Measurements from ENCODE around the gene CLIP3. TPM values are rescaled to one million over a fixed set of nuclear protein-coding genes. Genes with fewer than 3 reads are reported as not detected.

Gene CLIP3
- polyA plus RNA-seq, 1 donor (not counting 4 experiments of a cell fraction or from before 2014, with no cell fraction given) = 0.38 TPM

DNA sequence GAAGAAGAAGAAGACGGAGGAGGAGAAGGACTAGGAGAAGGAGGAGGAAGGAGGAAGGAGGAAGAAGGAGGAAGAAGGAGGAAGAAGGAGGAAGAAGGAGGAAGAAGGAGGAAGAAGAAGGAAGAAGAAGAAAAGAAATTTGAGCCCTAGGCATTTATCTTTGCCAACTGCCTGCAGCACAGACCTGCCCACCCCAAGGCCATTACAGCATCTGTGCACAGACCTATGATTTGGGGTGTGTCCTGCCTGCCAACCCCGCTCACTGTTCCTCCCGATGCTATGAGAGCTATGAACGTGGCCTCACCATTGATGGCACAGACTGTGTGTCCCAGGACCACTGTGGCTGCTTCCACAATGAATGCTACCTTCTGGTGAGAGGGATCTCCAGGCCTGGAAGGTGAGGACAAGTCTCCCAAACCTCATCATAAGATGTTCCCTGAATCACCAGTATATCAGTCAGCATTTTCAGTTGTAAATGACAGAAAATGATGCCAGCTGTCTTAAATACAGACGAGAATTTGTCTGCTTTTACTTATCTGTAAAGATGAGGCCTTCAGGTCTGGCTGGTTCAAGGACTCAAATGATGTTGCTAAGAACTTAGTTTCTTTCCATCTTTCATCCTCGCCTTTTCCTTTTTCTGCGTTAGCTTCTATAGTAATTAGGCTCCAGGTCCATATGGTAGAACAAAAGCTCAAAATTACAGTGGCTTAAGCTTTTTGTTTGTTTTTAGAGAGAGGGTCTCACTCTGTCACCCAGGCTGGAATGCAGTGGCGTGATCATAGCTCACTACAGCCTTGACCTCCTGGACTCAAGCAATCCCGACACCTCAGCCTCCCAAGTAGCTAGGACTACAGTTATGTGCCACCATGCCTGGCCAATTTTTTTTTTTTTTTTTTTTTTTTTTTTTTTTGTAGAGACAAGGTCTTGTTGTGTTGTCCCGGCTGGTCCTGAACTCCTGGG is 41.6 kb downstream of the CLIP3 start:
- FAIRE-seq (no peak), DNase-seq (ENCODE audit: low read depth, low spot score) (no peak)
- H3K79me2 ChIP-seq (ENCODE audit: control insufficient read depth, insufficient read depth, low read length) = peaks cover 11% of the 10 kb centered on the region
- TF ChIP-seq, protein P1, sequence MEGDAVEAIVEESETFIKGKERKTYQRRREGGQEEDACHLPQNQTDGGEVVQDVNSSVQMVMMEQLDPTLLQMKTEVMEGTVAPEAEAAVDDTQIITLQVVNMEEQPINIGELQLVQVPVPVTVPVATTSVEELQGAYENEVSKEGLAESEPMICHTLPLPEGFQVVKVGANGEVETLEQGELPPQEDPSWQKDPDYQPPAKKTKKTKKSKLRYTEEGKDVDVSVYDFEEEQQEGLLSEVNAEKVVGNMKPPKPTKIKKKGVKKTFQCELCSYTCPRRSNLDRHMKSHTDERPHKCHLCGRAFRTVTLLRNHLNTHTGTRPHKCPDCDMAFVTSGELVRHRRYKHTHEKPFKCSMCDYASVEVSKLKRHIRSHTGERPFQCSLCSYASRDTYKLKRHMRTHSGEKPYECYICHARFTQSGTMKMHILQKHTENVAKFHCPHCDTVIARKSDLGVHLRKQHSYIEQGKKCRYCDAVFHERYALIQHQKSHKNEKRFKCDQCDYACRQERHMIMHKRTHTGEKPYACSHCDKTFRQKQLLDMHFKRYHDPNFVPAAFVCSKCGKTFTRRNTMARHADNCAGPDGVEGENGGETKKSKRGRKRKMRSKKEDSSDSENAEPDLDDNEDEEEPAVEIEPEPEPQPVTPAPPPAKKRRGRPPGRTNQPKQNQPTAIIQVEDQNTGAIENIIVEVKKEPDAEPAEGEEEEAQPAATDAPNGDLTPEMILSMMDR (optimal IDR thresholded peaks at IDR 0.05 in 1 of 3, IDR thresholded peaks at IDR 0.05 in 1 of 3, conservative IDR thresholded peaks at IDR 0.05 in 1 of 3; ENCODE audit: extremely low read depth in 1 of 3, insufficient read depth in 2 of 3, low read length in 3 of 3) = no peak
- TF ChIP-seq EZH2 (IDR thresholded peaks at IDR 0.05; ENCODE audit: low read length) = no peak
- H3K9me3 ChIP-seq (ENCODE audit: control insufficient read depth, low read depth, low read length) = no peaks in the 10 kb centered on the region
- H3K9me1 ChIP-seq (ENCODE audit: control insufficient read depth, extremely low read depth, insufficient read depth, low read length) = no peaks in the 10 kb centered on the region
- H2AFZ ChIP-seq (ENCODE audit: control insufficient read depth, low read length) = no peak overlapping the region
- dilution Hi-C loops (cut with MboI; ENCODE audit: extremely low pct_ligation_motif_present, low sequenced_read_pairs) = no loop called here
- no peaks in the 10 kb centered on the region for H3K36me3 ChIP-seq (ENCODE audit: control insufficient read depth in 2 of 2, extremely low read depth in 1 of 2, insufficient read depth in 2 of 2, low read length in 2 of 2)
- peaks cover 6% of the 10 kb centered on the region for H3K27me3 ChIP-seq (ENCODE audit: control insufficient read depth, extremely low read depth, insufficient read depth, low read length)
- peaks cover 18% of the 10 kb centered on the region for H3K4me1 ChIP-seq (ENCODE audit: control insufficient read depth, extremely low read depth, insufficient read depth, low read length)
- no peak overlapping the region for H3K4me3 ChIP-seq (ENCODE audit: control insufficient read depth in 2 of 3, extremely low read depth in 1 of 3, insufficient read depth in 2 of 3, low read depth in 1 of 3, low read length in 3 of 3)
- H3K27ac ChIP-seq (ENCODE audit: control insufficient read depth, insufficient read depth, low read length) = no peak overlapping the region
- no peak overlapping the region for H3K4me2 ChIP-seq (ENCODE audit: control insufficient read depth, extremely low read depth, insufficient read depth, low read depth, low read length)
- no peaks in the 10 kb centered on the region for H4K20me1 ChIP-seq (ENCODE audit: control insufficient read depth, extremely low read depth, insufficient read depth, low read length)
- no peak overlapping the region for H3K9ac ChIP-seq (ENCODE audit: control insufficient read depth, extremely low read depth, insufficient read depth, low read length)

DNA sequence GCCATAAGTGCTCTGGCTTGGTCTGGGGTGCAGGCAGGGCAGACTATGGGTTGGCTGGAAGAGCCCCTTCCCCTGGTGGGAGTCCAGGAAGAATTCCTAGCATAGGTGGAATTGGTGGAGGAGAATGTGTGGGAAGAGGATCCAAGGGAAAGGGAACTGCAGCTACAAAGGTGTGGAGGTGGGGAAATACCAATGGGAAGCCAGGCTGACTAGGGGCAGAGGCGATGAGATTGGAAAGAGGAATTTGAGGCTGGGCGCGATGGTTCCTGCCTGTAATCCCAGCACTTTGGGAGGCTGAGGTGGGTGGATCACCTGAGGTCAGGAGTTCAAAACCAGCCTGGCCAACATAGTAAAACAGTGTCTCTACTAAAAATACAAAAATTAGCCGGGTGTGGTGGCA is 42.5 kb downstream of the CLIP3 start:
- DNase-seq (ENCODE audit: low read depth, low spot score) (no peak), FAIRE-seq (no peak)
- H3K4me1 ChIP-seq (ENCODE audit: control insufficient read depth, extremely low read depth, insufficient read depth, low read length) = peaks cover 13% of the 10 kb centered on the region
- no peak overlapping the region for H2AFZ ChIP-seq (ENCODE audit: control insufficient read depth, low read length)
- H3K9ac ChIP-seq (ENCODE audit: control insufficient read depth, extremely low read depth, insufficient read depth, low read length) = no peak overlapping the region
- H3K9me3 ChIP-seq (ENCODE audit: control insufficient read depth, low read depth, low read length) = no peaks in the 10 kb centered on the region
- no peaks in the 10 kb centered on the region for H3K36me3 ChIP-seq (ENCODE audit: control insufficient read depth in 2 of 2, extremely low read depth in 1 of 2, insufficient read depth in 2 of 2, low read length in 2 of 2)
- no peaks in the 10 kb centered on the region for H4K20me1 ChIP-seq (ENCODE audit: control insufficient read depth, extremely low read depth, insufficient read depth, low read length)
- no peaks in the 10 kb centered on the region for H3K9me1 ChIP-seq (ENCODE audit: control insufficient read depth, extremely low read depth, insufficient read depth, low read length)
- no peak overlapping the region for H3K4me2 ChIP-seq (ENCODE audit: control insufficient read depth, extremely low read depth, insufficient read depth, low read depth, low read length)
- peaks cover 8% of the 10 kb centered on the region for H3K27me3 ChIP-seq (ENCODE audit: control insufficient read depth, extremely low read depth, insufficient read depth, low read length)
- peaks cover 2% of the 10 kb centered on the region for H3K79me2 ChIP-seq (ENCODE audit: control insufficient read depth, insufficient read depth, low read length)
- no peak for TF ChIP-seq EZH2 (IDR thresholded peaks at IDR 0.05; ENCODE audit: low read length)
- TF ChIP-seq, protein P1 (optimal IDR thresholded peaks at IDR 0.05 in 1 of 3, IDR thresholded peaks at IDR 0.05 in 1 of 3, conservative IDR thresholded peaks at IDR 0.05 in 1 of 3; ENCODE audit: extremely low read depth in 1 of 3, insufficient read depth in 2 of 3, low read length in 3 of 3) = no peak
- no peak overlapping the region for H3K4me3 ChIP-seq (ENCODE audit: control insufficient read depth in 2 of 3, extremely low read depth in 1 of 3, insufficient read depth in 2 of 3, low read depth in 1 of 3, low read length in 3 of 3)
- dilution Hi-C loops (cut with MboI; ENCODE audit: extremely low pct_ligation_motif_present, low sequenced_read_pairs) = no loop called here
- no peak overlapping the region for H3K27ac ChIP-seq (ENCODE audit: control insufficient read depth, insufficient read depth, low read length)

Measured in keratinocyte (primary cell).